Endothelial cell (in vitro differentiated cells): ENCODE measurements around the gene GMDS. TPM values are rescaled to one million over a fixed set of nuclear protein-coding genes. Genes with fewer than 3 reads are reported as not detected.

Experiments
- DNase-seq: peaks from one replicate; pipeline ENCODE4 v3.0.0; 2021; ENCODE audit warnings: low spot score
- H3K27ac Mint-ChIP-seq: one replicate; pipeline ENCODE4 v1.8.0; 2021; ENCODE audit warnings: mixed read lengths, inconsistent platforms; ENCODE audit not compliant: unreplicated experiment
- H3K27me3 Mint-ChIP-seq: one replicate; pipeline ENCODE4 v1.8.0; 2021; ENCODE audit warnings: mild to moderate bottlenecking, moderate library complexity, mixed read lengths, inconsistent platforms; ENCODE audit not compliant: unreplicated experiment
- H3K36me3 Mint-ChIP-seq: one replicate; pipeline ENCODE4 v1.8.0; 2021; ENCODE audit warnings: mild to moderate bottlenecking, low read depth, mixed read lengths, inconsistent platforms; ENCODE audit not compliant: unreplicated experiment
- H3K4me1 Mint-ChIP-seq: one replicate; pipeline ENCODE4 v1.8.0; 2021; ENCODE audit warnings: mild to moderate bottlenecking, mixed read lengths, inconsistent platforms; ENCODE audit not compliant: unreplicated experiment
- H3K4me3 Mint-ChIP-seq: one replicate; pipeline ENCODE4 v1.8.0; 2021; ENCODE audit warnings: mild to moderate bottlenecking, mixed read lengths, inconsistent platforms; ENCODE audit not compliant: unreplicated experiment
- H3K9me3 Mint-ChIP-seq: one replicate; pipeline ENCODE4 v1.8.0; 2021; ENCODE audit warnings: mixed read lengths, inconsistent platforms; ENCODE audit not compliant: unreplicated experiment
- CTCF ChIP-seq: fragments of 200-600 bp; sonication (generic); IDR thresholded peaks from one replicate; pipeline ENCODE4 v1.5.0; 2021; ENCODE audit warnings: antibody characterized with exemption; ENCODE audit not compliant: unreplicated experiment
- total RNA-seq: library from RNA; stranded (reverse); fragmentation: NEBNext Ultra II Directional; extraction: Animal tissue kit (Norgen Biotek cat#: 25700); gene quantifications from one replicate; pipeline ENCODE4 v1.2.1, GENCODE V29; 2021; ENCODE audit not compliant: unreplicated experiment

Gene GMDS
- total RNA-seq, 1 donor from 2014 or later: 36.0 TPM

- no peak for TF ChIP-seq CTCF
- H3K27ac Mint-ChIP-seq: no peak overlapping the region
- H3K36me3 Mint-ChIP-seq: no peaks in the 10 kb centered on the region
- no peaks in the 10 kb centered on the region for H3K9me3 Mint-ChIP-seq
- peaks cover 2% of the 10 kb centered on the region for H3K27me3 Mint-ChIP-seq
- H3K4me1 Mint-ChIP-seq: peaks cover 30% of the 10 kb centered on the region
- DNase-seq: no peak
- no peak overlapping the region for H3K4me3 Mint-ChIP-seq
Observed at GRCh38 chr6:1906014-1906413, 339.4 kb downstream of the GMDS start.

DNA sequence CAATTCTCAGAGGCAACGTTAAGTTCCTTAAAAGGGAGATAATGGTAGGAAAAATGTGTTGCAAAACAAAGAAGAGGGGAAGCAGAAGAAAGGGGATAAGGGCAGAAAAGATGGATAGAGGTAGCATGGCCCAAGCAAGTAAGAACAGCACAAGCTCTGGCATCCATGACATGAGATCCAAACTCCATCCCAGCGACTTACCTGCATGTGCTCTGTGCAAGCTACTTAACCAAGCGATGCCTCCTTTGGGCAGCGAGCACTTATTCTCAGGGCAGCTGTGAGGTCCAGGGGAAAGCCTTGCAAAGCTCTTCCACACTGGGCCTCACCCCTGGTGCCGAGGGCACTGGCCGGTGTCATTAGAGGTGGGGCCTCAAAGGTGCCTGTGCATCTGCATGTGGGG, 340.5 kb downstream of the GMDS start:
- Mint-ChIP-seq H3K9me3 (no peaks in the 10 kb centered on the region), H3K27me3 (peaks cover 2% of the 10 kb centered on the region), H3K36me3 (no peaks in the 10 kb centered on the region), H3K4me1 (peaks cover 29% of the 10 kb centered on the region), H3K4me3 (no peak overlapping the region), H3K27ac (peak overlapping the region; percentile 96)
- no peak for DNase-seq
- TF ChIP-seq CTCF: no peak

GRCh38 chr6:1904466-1904799, 341.0 kb downstream of the GMDS start:
- no peak for TF ChIP-seq CTCF
- no peak overlapping the region for H3K4me3 Mint-ChIP-seq
- DNase-seq: peak; percentile 19
- peak overlapping the region; percentile 96 for H3K27ac Mint-ChIP-seq
- peaks cover 2% of the 10 kb centered on the region for H3K27me3 Mint-ChIP-seq
- H3K36me3 Mint-ChIP-seq: no peaks in the 10 kb centered on the region
- H3K9me3 Mint-ChIP-seq: no peaks in the 10 kb centered on the region
- peaks cover 30% of the 10 kb centered on the region for H3K4me1 Mint-ChIP-seq

DNA sequence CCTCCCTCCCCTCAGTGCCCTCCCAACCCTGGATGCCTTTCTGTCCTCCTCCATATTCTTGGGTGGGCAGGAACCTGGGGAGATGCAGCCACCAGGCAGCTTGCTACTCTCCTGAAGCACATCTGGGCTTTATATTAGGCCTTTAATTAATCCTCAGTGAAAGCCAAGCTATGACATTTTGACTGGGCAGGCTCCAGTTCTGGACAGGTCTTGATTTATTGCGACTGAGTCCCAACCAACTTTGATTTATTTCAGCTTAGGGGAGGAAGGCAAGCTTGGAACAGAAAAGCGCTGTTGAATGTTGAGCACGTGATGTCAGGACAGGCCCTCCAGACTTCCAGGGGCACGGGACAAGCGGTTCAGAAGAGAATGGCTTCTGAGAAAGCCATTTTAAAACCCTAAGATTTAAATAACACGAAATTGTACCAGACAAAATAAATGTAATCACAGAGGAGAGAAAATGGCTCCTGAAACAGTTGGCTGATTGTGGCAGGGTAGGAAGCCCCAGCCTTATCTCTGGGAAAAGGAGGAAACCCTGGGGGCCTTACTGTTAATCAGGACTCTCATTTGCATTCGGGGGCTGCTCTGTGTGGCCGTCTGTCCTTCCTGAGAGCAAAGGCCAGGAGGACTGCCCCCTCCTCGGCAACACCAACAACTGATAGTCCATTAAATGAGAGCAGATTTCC, 341.5 kb downstream of the GMDS start:
- peaks cover 34% of the 10 kb centered on the region for H3K4me1 Mint-ChIP-seq
- H3K36me3 Mint-ChIP-seq: no peaks in the 10 kb centered on the region
- H3K27ac Mint-ChIP-seq: peak overlapping the region; percentile 96
- DNase-seq: no peak
- no peak for TF ChIP-seq CTCF
- no peak overlapping the region for H3K4me3 Mint-ChIP-seq
- H3K27me3 Mint-ChIP-seq: peaks cover 2% of the 10 kb centered on the region
- H3K9me3 Mint-ChIP-seq: no peaks in the 10 kb centered on the region

DNA sequence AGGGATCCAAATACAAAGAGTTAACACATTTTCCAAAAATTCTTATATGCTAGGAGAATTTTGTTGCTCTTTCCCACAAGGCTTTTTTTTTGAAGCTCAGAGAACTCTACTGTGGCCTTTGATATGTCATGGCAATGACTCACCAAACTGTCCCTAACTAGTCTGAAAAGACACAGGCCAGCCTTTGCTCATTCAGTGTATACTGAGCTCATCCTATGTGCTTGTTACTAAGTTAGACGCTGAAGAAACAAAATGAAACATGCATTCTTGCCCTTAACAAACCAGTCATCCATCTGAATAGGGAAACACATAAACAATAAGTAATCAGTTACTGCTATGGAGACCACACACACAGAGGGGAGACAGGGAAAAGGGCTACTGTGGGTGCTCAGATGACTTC, 343.8 kb downstream of the GMDS start:
- peaks cover 3% of the 10 kb centered on the region for H3K36me3 Mint-ChIP-seq
- no peaks in the 10 kb centered on the region for H3K9me3 Mint-ChIP-seq
- H3K27me3 Mint-ChIP-seq: peaks cover 2% of the 10 kb centered on the region
- peaks cover 41% of the 10 kb centered on the region for H3K4me1 Mint-ChIP-seq
- H3K27ac Mint-ChIP-seq: peak overlapping the region; percentile 11
- no peak for TF ChIP-seq CTCF
- H3K4me3 Mint-ChIP-seq: no peak overlapping the region
- DNase-seq: no peak
